GM21723 (cell line): Measurements from ENCODE around the gene TFPI.

ENCODE experiments used
- ATAC-seq: cut with Tn5 transposase; IDR thresholded peaks from one replicate; pipeline ENCODE4 v1.9.1; 2021; ENCODE audit warnings: mild to moderate bottlenecking, moderate library complexity; ENCODE audit not compliant: unreplicated experiment

Gene TFPI

GRCh38 chr2:187422282-187422681 lies 132.0 kb downstream of the TFPI start:
- ATAC-seq: no peak

- ATAC-seq: no peak
Observed at GRCh38 chr2:187421519-187421918, 132.7 kb downstream of the TFPI start.

GRCh38 chr2:187419808-187420207 lies 134.4 kb downstream of the TFPI start:
- no peak for ATAC-seq

GRCh38 chr2:187415449-187415848 lies 138.8 kb downstream of the TFPI start:
- no peak for ATAC-seq
